ENCODE results near the gene BRMS1. TPM values are rescaled to one million over a fixed set of nuclear protein-coding genes. Genes with fewer than 3 reads are reported as not detected.

BRMS1 gene
- total and polyA plus RNA-seq, 2 experiments from 2014 or later = 46.2 to 65.9 TPM

- in situ Hi-C loops (cut with MboI) = no loop called here
- TF ChIP-seq EZH2 (IDR thresholded peaks at IDR 0.05; ENCODE audit: insufficient read depth, poor library complexity, severe bottlenecking) (no peak), EZH2phosphoT487 (IDR thresholded peaks at IDR 0.05; ENCODE audit: insufficient read depth, low read depth) (no peak)
- no peak for DNase-seq
These were observed 19.1 kb upstream of the BRMS1 start for GRCh38 chr11:66363805-66364535.

GRCh38 chr11:66363187-66363601, 18.3 kb upstream of the BRMS1 start:
- Histone ChIP-seq H4K20me1 (ENCODE audit: insufficient read depth) (no peaks in the 10 kb centered on the region), H3K27me3 (replicated peaks; ENCODE audit: insufficient read depth) (no peaks in the 10 kb centered on the region), H3K9me3 (ENCODE audit: low read depth) (no peaks in the 10 kb centered on the region), H3K4me2 (ENCODE audit: unreplicated experiment) (no peak overlapping the region), H3K27ac (no peak overlapping the region), H3K79me2 (ENCODE audit: insufficient read depth) (no peaks in the 10 kb centered on the region), H3F3A (ENCODE audit: insufficient read depth) (no peaks in the 10 kb centered on the region), H3K4me3 (no peak overlapping the region), H3K9ac (no peak overlapping the region), H3K36me3 (ENCODE audit: low read depth) (no peaks in the 10 kb centered on the region), H2AFZ (no peak overlapping the region), H3K4me1 (ENCODE audit: insufficient read depth) (no peaks in the 10 kb centered on the region), H3K9me2 (ENCODE audit: insufficient read depth) (no peaks in the 10 kb centered on the region)
- TF ChIP-seq EZH2 (IDR thresholded peaks at IDR 0.05; ENCODE audit: insufficient read depth, poor library complexity, severe bottlenecking) (no peak), EZH2phosphoT487 (IDR thresholded peaks at IDR 0.05; ENCODE audit: insufficient read depth, low read depth) (no peak)
- 58 to 62% methylated on average over 13 to 14 of the region's 14 CpGs for WGBS, 2 experiments (ENCODE audit: low coverage in 1 of 2, low lambda C conversion rate in 2 of 2, missing lambda C conversion rate in 2 of 2)
- peak; percentile 16 for DNase-seq
- in situ Hi-C loops (cut with MboI) = no loop called here

More at GRCh38 chr11:66363805-66364535, 19.1 kb upstream of the BRMS1 start:
- Histone ChIP-seq H3K9ac (no peak overlapping the region), H3K36me3 (ENCODE audit: low read depth) (no peaks in the 10 kb centered on the region), H3K4me2 (ENCODE audit: unreplicated experiment) (no peak overlapping the region), H3K4me1 (ENCODE audit: insufficient read depth) (no peaks in the 10 kb centered on the region), H4K20me1 (ENCODE audit: insufficient read depth) (no peaks in the 10 kb centered on the region), H3K27ac (no peak overlapping the region), H3K9me3 (ENCODE audit: low read depth) (no peaks in the 10 kb centered on the region), H2AFZ (no peak overlapping the region), H3K27me3 (replicated peaks; ENCODE audit: insufficient read depth) (no peaks in the 10 kb centered on the region), H3F3A (ENCODE audit: insufficient read depth) (no peaks in the 10 kb centered on the region), H3K4me3 (no peak overlapping the region), H3K9me2 (ENCODE audit: insufficient read depth) (no peaks in the 10 kb centered on the region), H3K79me2 (ENCODE audit: insufficient read depth) (no peaks in the 10 kb centered on the region)
- 72 to 79% methylated on average over 13 to 15 of the region's 15 CpGs for WGBS, 2 experiments (ENCODE audit: low coverage in 1 of 2, low lambda C conversion rate in 2 of 2, missing lambda C conversion rate in 2 of 2)

DNA sequence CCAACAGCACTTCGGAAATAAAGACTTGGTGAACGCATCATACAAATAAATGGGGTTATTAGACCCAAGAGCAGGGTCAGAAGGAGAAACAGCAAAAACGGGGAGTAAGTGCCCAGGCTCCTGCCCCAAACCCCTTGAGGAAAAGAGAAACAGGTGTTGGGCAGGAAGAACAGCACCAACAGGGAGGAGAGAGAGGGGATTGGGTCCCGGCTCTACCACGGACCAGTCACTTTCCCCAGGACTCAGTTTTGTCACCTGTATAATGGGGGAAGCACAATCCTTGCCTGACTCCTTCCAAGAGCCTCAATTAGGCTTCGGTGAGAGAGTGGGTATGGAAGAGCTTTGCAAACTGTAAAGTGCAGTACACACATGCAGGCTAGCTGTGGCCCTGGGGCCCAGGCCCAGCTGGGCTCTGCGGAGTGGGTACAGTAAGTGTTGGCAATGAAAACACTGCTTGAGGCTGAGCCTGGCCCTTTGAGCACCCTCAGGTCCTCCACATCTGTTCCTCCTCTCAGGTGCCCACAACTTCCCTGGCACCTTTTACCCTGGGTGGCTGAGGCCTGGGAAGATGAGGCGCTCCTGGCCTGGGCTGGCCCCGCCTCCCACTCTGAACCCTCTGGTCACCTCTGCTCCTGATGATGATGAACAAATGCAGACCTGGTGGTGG, 17.7 kb upstream of the BRMS1 start:
- TF ChIP-seq EZH2 (IDR thresholded peaks at IDR 0.05; ENCODE audit: insufficient read depth, poor library complexity, severe bottlenecking) (no peak), EZH2phosphoT487 (IDR thresholded peaks at IDR 0.05; ENCODE audit: insufficient read depth, low read depth) (no peak)
- H2AFZ ChIP-seq = no peak overlapping the region
- H3F3A ChIP-seq (ENCODE audit: insufficient read depth) = no peaks in the 10 kb centered on the region
- H3K9ac ChIP-seq = no peak overlapping the region
- no peaks in the 10 kb centered on the region for H3K9me3 ChIP-seq (ENCODE audit: low read depth)
- no peak overlapping the region for H3K4me2 ChIP-seq (ENCODE audit: unreplicated experiment)
- no peaks in the 10 kb centered on the region for H3K9me2 ChIP-seq (ENCODE audit: insufficient read depth)
- no peaks in the 10 kb centered on the region for H3K27me3 ChIP-seq (replicated peaks; ENCODE audit: insufficient read depth)
- no peaks in the 10 kb centered on the region for H3K36me3 ChIP-seq (ENCODE audit: low read depth)
- no peak overlapping the region for H3K4me3 ChIP-seq
- WGBS, 2 experiments (ENCODE audit: low coverage in 1 of 2, low lambda C conversion rate in 2 of 2, missing lambda C conversion rate in 2 of 2) = 79 to 82% methylated on average over 9 of the region's 9 CpGs
- in situ Hi-C loops (cut with MboI) = no loop called here
- H3K4me1 ChIP-seq (ENCODE audit: insufficient read depth) = no peaks in the 10 kb centered on the region
- H3K27ac ChIP-seq = no peak overlapping the region
- H4K20me1 ChIP-seq (ENCODE audit: insufficient read depth) = no peaks in the 10 kb centered on the region
- H3K79me2 ChIP-seq (ENCODE audit: insufficient read depth) = no peaks in the 10 kb centered on the region
- DNase-seq = no peak

DNA sequence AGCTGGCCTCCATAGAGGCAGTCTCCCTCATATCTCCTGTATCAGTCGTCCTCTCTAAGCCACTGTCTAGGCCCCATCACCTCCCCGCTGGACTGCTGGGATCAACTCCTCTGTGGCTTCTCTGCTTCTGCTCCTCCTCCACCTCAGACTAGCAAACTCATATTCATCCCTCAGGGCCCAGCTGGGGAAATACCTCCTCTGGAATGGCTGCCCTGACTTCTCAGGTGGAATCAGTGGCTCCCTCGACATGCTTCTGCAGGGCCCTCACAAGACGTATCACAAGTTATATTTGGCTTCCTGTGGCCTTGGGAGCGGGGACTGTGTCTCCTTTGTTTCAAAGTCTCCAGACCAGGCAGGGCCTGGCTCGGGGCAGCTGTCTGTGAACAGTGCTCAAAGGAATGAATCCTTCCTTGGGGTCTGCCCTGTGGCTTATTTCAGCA, 16.6 kb upstream of the BRMS1 start:
- no peak for DNase-seq
- Histone ChIP-seq H3K27ac (no peak overlapping the region), H3K9me2 (ENCODE audit: insufficient read depth) (no peaks in the 10 kb centered on the region), H3K79me2 (ENCODE audit: insufficient read depth) (no peaks in the 10 kb centered on the region), H3F3A (ENCODE audit: insufficient read depth) (no peaks in the 10 kb centered on the region), H3K4me3 (no peak overlapping the region), H3K36me3 (ENCODE audit: low read depth) (no peaks in the 10 kb centered on the region), H4K20me1 (ENCODE audit: insufficient read depth) (no peaks in the 10 kb centered on the region), H3K27me3 (replicated peaks; ENCODE audit: insufficient read depth) (no peaks in the 10 kb centered on the region), H2AFZ (no peak overlapping the region), H3K9ac (no peak overlapping the region), H3K4me1 (ENCODE audit: insufficient read depth) (no peaks in the 10 kb centered on the region), H3K9me3 (ENCODE audit: low read depth) (no peaks in the 10 kb centered on the region), H3K4me2 (ENCODE audit: unreplicated experiment) (no peak overlapping the region)
- TF ChIP-seq EZH2phosphoT487 (IDR thresholded peaks at IDR 0.05; ENCODE audit: insufficient read depth, low read depth) (no peak), EZH2 (IDR thresholded peaks at IDR 0.05; ENCODE audit: insufficient read depth, poor library complexity, severe bottlenecking) (no peak)
- in situ Hi-C loops (cut with MboI) = no loop called here
- 84 to 88% methylated on average over 6 of the region's 6 CpGs for WGBS, 2 experiments (ENCODE audit: low coverage in 1 of 2, low lambda C conversion rate in 2 of 2, missing lambda C conversion rate in 2 of 2)
